Upper lobe of left lung (tissue), 4 donors: ENCODE measurements around the gene PTRH1.

Experiments used
- CTCF ChIP-seq, 6 experiments: fragments of 450-650 bp in 4 of 6; fragments of 200-600 bp in 2 of 6; sonication (generic) in 2 of 6; IDR thresholded peaks; one replicate each; pipeline ENCODE4 v1.5.1; 2016 to 2019; ENCODE audit warnings: antibody characterized with exemption in 6 of 6
- EP300 ChIP-seq, 4 donors: sonication (generic); formaldehyde crosslinking; IDR thresholded peaks; one replicate each; pipeline ENCODE4 v1.5.1; 2017; ENCODE audit warnings: antibody characterized with exemption in 4 of 4, control low read depth in 2 of 4
- POLR2A ChIP-seq, 4 donors: fragments of 450-650 bp; IDR thresholded peaks; one replicate each; pipeline ENCODE4 v1.5.1; 2016 to 2017; ENCODE audit warnings: antibody characterized with exemption in 4 of 4, mild to moderate bottlenecking in 2 of 4
- POLR2AphosphoS5 ChIP-seq, 2 donors: sonication (generic); formaldehyde crosslinking; IDR thresholded peaks; one replicate each; pipeline ENCODE4 v1.5.1; 2017; ENCODE audit warnings: antibody characterized with exemption in 2 of 2

- TF ChIP-seq POLR2AphosphoS5 (IDR thresholded peaks at IDR 0.05): no peak
- TF ChIP-seq CTCF (IDR thresholded peaks at IDR 0.05): no peak
- no peak for TF ChIP-seq EP300 (IDR thresholded peaks at IDR 0.05)
- TF ChIP-seq POLR2A (IDR thresholded peaks at IDR 0.05): no peak
Observed at GRCh38 chr9:127667906-127668305, 47.6 kb downstream of the PTRH1 start.
